CD4-positive, alpha-beta T cell (primary cell): ENCODE data around the gene TCFL5. TPM values are rescaled to one million over a fixed set of nuclear protein-coding genes. Genes with fewer than 3 reads are reported as not detected.

Experiments
- ATAC-seq: fragments of 200-7000 bp; cut with Tn5 transposase; one replicate; pipeline ENCODE4 v1.10.0; 2022; ENCODE audit warnings: mild to moderate bottlenecking; ENCODE audit not compliant: poor library complexity
- CTCF ChIA-PET: fragments of 350-600 bp; sonication (Branson Sonifier 250); formaldehyde crosslinking; loops from one replicate; lab custom pipeline; 2021; ENCODE audit warnings: antibody characterized with exemption, inconsistent platforms; lab: Charles Lee
- POLR2A ChIA-PET: fragments of 350-600 bp; sonication (Branson Sonifier 250); formaldehyde crosslinking; loops from one replicate; lab custom pipeline; 2021; ENCODE audit warnings: antibody characterized with exemption, inconsistent platforms; lab: Charles Lee
- DNase-seq, 14 experiments: peaks; one replicate each; pipeline ENCODE4 v3.0.0-alpha.2; 2013 to 2020; ENCODE audit warnings: mixed read lengths in 2 of 14
- H3K27ac ChIP-seq, 2 donors: one replicate each; pipeline versions ENCODE4 v1.5.1 to v1.7.0; 2013; ENCODE audit warnings: low read length in 2 of 2, low read depth in 1 of 2, mild to moderate bottlenecking in 1 of 2
- H3K27me3 ChIP-seq, 2 experiments: 1 replicate in 1 of 2; 2 replicates in 1 of 2; pipeline versions ENCODE4 v1.6.1 to v1.7.0; 2013; ENCODE audit warnings: low read length in 2 of 2, control low read depth in 1 of 2, mild to moderate bottlenecking in 1 of 2, moderate library complexity in 1 of 2; ENCODE audit not compliant: insufficient read depth in 2 of 2, control insufficient read depth in 1 of 2
- H3K36me3 ChIP-seq: one replicate; pipeline ENCODE4 v1.6.1; 2013; ENCODE audit warnings: low read length, control low read depth; ENCODE audit not compliant: insufficient read depth
- H3K4me1 ChIP-seq: one replicate; pipeline ENCODE4 v1.6.1; 2013; ENCODE audit warnings: low read length, control low read depth; ENCODE audit not compliant: insufficient read depth
- H3K4me3 ChIP-seq: one replicate; pipeline ENCODE4 v1.5.1; 2013; ENCODE audit warnings: mild to moderate bottlenecking, low read length, moderate library complexity
- H3K9me3 ChIP-seq, 2 experiments: 1 replicate in 1 of 2; 2 replicates in 1 of 2; pipeline versions ENCODE4 v1.6.1 to v1.7.0; 2013; ENCODE audit warnings: low read length in 2 of 2, mild to moderate bottlenecking in 2 of 2, control low read depth in 1 of 2, moderate library complexity in 1 of 2; ENCODE audit not compliant: control insufficient read depth in 1 of 2, insufficient read depth in 1 of 2
- H3K27ac Mint-ChIP-seq: one replicate; pipeline ENCODE4 v1.8.0; 2020; ENCODE audit warnings: mixed read lengths
- H3K27me3 Mint-ChIP-seq: one replicate; pipeline ENCODE4 v1.8.0; 2021; ENCODE audit warnings: mixed read lengths
- H3K36me3 Mint-ChIP-seq: one replicate; pipeline ENCODE4 v1.8.0; 2021; ENCODE audit warnings: low read depth, mixed read lengths
- H3K4me1 Mint-ChIP-seq: one replicate; pipeline ENCODE4 v1.8.0; 2021; ENCODE audit warnings: low read depth, mixed read lengths
- H3K4me3 Mint-ChIP-seq: one replicate; pipeline ENCODE4 v1.8.0; 2020; ENCODE audit warnings: mild to moderate bottlenecking, mixed read lengths
- H3K9me3 Mint-ChIP-seq: one replicate; pipeline ENCODE4 v1.8.0; 2020; ENCODE audit warnings: mixed read lengths
- intact Hi-C, 2 experiments: fragments of 100-400 bp; cut with DNase I in 1 of 2; cut with micrococcal nuclease in 1 of 2; formaldehyde crosslinking; loops; one replicate each; pipeline versions ENCODE4 v1.15.1 to v1.9.0; 2023 to 2025; cut with DNase I, micrococcal nuclease
- total RNA-seq, 174 experiments: library from RNA in 2 of 174; stranded (reverse) in 2 of 174; gene quantifications; one replicate each; pipeline ENCODE4 v1.2.3 and lab custom pipeline; 2021 to 2026
- TF ChIP-seq, protein P1 (sequence below): fragments of 200-600 bp; IDR thresholded peaks from one replicate; pipeline ENCODE4 v1.8.0; 2022; ENCODE audit warnings: antibody characterized with exemption, mild to moderate bottlenecking

The TCFL5 gene
- total RNA-seq, 2 experiments from 2014 or later, result 5.9 to 6.3 TPM

DNA sequence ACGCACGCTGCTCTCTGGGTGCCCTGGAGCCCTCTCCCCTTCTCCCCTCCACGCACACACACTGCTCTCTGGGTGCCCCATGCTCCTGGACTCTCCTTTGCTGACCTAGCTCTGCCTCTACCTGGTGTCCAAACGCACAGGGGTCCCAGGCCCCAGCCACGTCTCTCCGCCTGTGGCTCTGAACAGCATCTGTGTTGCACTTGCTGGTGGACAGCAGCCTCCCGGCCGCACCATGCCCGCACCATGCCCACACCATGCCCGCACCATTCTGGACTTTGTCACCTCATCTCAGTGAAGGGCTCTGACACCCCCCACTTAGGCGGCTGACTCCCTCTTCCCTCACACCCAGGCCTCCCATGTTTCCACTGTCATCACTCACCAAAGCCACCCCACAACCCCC lies 21.8 kb downstream of the TCFL5 start:
- Histone ChIP-seq H3K4me1 (no peaks in the 10 kb centered on the region), H3K27me3 (no peaks in the 10 kb centered on the region), H3K4me3 (no peak overlapping the region), H3K9me3 (no peaks in the 10 kb centered on the region), H3K36me3 (no peaks in the 10 kb centered on the region), H3K27ac (no peak overlapping the region)
- CTCF ChIA-PET, result no interaction called here
- ATAC-seq (no peak), DNase-seq (no peak)
- intact Hi-C loops, result no loop called here
- H3K4me3 Mint-ChIP-seq, result no peak overlapping the region
- H3K9me3 Mint-ChIP-seq, result no peaks in the 10 kb centered on the region
- POLR2A ChIA-PET, result no interaction called here
- peaks cover 4% of the 10 kb centered on the region for H3K36me3 Mint-ChIP-seq
- no peaks in the 10 kb centered on the region for H3K27me3 Mint-ChIP-seq
- H3K4me1 Mint-ChIP-seq, result no peaks in the 10 kb centered on the region
- TF ChIP-seq, protein P1, sequence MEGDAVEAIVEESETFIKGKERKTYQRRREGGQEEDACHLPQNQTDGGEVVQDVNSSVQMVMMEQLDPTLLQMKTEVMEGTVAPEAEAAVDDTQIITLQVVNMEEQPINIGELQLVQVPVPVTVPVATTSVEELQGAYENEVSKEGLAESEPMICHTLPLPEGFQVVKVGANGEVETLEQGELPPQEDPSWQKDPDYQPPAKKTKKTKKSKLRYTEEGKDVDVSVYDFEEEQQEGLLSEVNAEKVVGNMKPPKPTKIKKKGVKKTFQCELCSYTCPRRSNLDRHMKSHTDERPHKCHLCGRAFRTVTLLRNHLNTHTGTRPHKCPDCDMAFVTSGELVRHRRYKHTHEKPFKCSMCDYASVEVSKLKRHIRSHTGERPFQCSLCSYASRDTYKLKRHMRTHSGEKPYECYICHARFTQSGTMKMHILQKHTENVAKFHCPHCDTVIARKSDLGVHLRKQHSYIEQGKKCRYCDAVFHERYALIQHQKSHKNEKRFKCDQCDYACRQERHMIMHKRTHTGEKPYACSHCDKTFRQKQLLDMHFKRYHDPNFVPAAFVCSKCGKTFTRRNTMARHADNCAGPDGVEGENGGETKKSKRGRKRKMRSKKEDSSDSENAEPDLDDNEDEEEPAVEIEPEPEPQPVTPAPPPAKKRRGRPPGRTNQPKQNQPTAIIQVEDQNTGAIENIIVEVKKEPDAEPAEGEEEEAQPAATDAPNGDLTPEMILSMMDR, result no peak
- no peak overlapping the region for H3K27ac Mint-ChIP-seq

DNA sequence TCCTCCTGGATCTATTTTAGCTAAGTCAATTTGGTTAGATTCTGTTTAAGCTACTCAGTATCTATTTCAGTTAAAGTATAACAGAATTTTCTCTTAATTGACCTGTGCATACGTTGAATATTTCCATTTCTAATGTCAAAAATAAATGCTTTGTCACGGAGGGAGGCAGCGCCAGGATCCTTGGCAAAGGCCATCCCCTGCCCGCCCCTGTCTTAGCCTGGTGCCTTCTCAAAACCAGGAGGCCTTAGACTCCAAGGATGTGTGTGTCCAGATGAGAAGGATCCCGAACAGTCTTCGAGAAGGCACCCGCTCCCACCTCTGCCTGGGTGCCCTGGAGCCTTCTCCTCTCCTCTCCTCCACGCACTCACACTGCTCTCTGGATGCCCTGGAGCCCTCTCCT lies 22.4 kb downstream of the TCFL5 start:
- no peaks in the 10 kb centered on the region for H3K4me1 ChIP-seq
- Mint-ChIP-seq H3K27me3 (no peaks in the 10 kb centered on the region), H3K4me3 (no peak overlapping the region), H3K4me1 (no peaks in the 10 kb centered on the region), H3K9me3 (no peaks in the 10 kb centered on the region), H3K27ac (no peak overlapping the region), H3K36me3 (peaks cover 4% of the 10 kb centered on the region)
- H3K9me3 ChIP-seq, result no peaks in the 10 kb centered on the region
- CTCF ChIA-PET, result no interaction called here
- H3K4me3 ChIP-seq, result no peak overlapping the region
- H3K27ac ChIP-seq, result no peak overlapping the region
- POLR2A ChIA-PET, result no interaction called here
- H3K36me3 ChIP-seq, result no peaks in the 10 kb centered on the region
- ATAC-seq (no peak), DNase-seq (no peak)
- intact Hi-C loops, result no loop called here
- no peaks in the 10 kb centered on the region for H3K27me3 ChIP-seq
- TF ChIP-seq, protein P1, result no peak

DNA sequence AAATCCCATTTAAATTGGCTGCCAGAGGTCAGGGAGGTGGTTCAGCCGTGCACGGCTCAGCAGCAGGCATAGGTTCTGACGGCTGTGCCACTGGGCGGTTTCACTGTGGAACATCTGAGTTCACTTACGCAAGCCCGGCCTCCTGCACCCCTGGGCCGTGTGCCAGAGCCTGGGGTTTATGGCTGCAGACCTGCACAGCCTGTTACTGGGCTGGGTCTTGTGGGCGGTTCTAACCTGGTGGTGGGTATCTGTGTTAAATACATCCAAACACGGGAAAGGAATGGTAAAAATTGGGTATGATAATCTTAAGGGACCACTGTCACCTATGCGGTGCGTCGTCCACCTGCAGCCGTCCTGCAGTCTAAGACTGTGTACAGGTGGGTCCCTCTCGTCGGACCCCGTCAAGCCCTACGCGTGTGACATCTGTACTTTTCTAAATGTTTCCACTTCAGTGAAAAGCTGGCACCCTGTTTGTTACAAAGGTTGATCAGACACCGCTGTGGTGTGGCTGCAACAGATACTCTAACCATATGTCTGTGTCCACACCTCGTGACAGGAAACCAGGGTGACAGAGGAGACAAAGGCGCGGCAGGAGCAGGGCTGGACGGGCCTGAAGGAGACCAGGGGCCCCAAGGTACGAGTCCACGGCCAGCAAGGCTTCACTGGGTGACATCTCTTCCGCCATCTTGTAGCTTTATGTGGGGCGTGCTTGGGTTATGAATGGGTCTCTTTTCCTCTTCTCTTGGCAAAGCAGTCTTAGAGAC lies 23.3 kb downstream of the TCFL5 start:
- no peak overlapping the region for H3K27ac Mint-ChIP-seq
- no peaks in the 10 kb centered on the region for H3K4me1 Mint-ChIP-seq
- no peak overlapping the region for H3K27ac ChIP-seq
- no peaks in the 10 kb centered on the region for H3K36me3 ChIP-seq
- H3K4me1 ChIP-seq, result no peaks in the 10 kb centered on the region
- POLR2A ChIA-PET, result no interaction called here
- no peaks in the 10 kb centered on the region for H3K27me3 ChIP-seq
- H3K4me3 ChIP-seq, result no peak overlapping the region
- no peaks in the 10 kb centered on the region for H3K27me3 Mint-ChIP-seq
- intact Hi-C loops, result no loop called here
- H3K9me3 Mint-ChIP-seq, result no peaks in the 10 kb centered on the region
- H3K9me3 ChIP-seq, result no peaks in the 10 kb centered on the region
- CTCF ChIA-PET, result no interaction called here
- peaks cover 4% of the 10 kb centered on the region for H3K36me3 Mint-ChIP-seq
- no peak for DNase-seq
- TF ChIP-seq, protein P1, result no peak
- ATAC-seq, result no peak
- no peak overlapping the region for H3K4me3 Mint-ChIP-seq
